OCI-LY1 (cell line): ENCODE results near the gene ZP3.

Experiments
- CTCF ChIP-seq: fragments of 200-600 bp; sonication (generic), shearing (Covaris generic); IDR thresholded peaks from 2 replicates; pipeline ENCODE4 v1.5.1; 2017; ENCODE audit warnings: mild to moderate bottlenecking, antibody characterized with exemption, low read length, moderate library complexity, mixed read lengths
- EZH2 ChIP-seq: fragments of 200-600 bp; sonication (generic), shearing (Covaris generic); IDR thresholded peaks from 2 replicates; pipeline ENCODE4 v1.8.0; 2017; ENCODE audit warnings: borderline replicate concordance, mixed run types, mild to moderate bottlenecking, antibody characterized with exemption, low read length, moderate library complexity, mixed read lengths

DNA sequence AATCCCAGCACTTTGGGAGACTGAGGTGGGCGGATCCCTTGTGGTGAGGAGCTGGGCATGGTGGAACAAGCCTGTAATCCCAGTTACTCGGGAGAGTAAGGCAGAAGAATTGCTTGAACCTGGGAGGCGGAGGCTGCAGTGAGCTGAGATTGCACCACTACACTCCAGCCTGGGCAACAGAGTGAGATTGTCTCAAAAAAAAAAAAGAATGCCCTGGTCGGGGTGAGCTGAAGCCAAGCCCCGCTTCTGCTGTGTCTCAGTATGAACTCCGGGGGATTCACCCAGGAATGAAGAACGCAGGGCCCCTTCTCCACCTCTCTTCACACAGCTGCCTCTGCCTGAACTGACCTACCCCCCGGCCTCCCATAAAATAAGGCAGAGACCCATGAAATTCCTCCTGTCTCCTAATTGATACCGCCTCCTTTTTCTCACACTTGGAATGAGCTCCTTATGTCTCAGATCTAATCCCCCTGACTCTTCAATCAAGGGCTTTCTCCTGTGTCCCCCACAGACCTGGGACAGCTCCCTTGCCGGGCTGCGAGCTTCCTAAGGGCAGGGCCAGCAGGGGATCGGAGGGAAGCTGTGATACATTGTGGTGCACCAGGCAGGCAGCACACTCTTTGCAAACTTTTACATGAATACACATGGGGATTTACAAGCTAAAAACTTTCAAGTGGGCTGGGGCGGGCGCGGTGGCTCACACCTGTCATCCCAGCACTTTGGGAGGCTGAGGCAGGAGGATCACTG, 911 bp upstream of the ZP3 start:
- TF ChIP-seq CTCF (no peak), EZH2 (no peak)
